HG03159 (cell line): ENCODE measurements around the gene DHX58.

Experiments used
- ATAC-seq: cut with Tn5 transposase; IDR thresholded peaks from one replicate; pipeline ENCODE4 v1.9.1; 2021; ENCODE audit warnings: mild to moderate bottlenecking, moderate library complexity; ENCODE audit not compliant: unreplicated experiment

DHX58 gene

DNA sequence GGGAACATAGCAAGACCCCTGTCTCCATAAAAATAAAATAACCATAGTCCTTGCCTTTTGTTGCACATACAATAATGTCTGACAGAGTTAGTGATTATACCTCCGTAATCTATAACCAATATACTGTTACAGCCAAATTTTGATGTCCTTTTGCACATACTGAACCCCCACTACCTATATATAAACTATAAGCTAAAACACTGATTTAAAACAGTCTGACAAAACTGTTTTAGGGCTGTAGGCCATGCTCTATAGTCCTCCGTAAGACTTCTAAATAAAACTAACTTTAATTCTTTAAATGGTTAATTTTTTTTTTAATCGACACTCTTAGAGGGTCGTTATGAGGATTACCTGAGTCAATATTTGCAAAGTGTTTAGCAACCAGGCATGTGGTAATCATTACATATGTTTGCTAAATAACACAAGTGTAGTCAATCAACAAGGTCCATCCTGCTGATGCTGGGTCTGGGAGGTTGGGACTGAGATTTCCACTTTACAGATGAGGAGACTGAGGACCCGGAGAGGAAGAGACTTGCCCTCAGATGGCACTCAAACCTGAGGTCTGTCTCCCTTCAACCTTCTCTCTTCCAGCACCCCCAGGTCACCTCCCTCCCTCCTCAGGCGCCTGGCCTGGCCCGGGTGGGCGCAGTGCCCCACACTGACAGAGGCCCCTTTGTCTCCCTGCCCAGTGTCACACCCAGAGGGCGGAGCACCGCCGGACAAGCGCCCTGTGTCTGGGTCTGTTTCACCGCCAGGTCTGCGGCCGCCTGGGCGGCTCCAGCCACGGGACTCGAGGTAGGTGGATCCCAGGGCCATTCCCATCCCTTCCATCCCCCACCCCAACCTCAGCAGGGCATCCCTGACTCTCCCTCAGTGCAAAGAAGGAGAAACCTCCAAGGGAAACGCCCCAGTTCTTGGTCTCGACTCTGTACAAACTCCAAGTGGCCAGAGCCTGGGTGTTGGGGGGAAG is 24.5 kb downstream of the DHX58 start:
- no peak for ATAC-seq

GRCh38 chr17:42087042-42087701 is 25.3 kb downstream of the DHX58 start:
- ATAC-seq = no peak

DNA sequence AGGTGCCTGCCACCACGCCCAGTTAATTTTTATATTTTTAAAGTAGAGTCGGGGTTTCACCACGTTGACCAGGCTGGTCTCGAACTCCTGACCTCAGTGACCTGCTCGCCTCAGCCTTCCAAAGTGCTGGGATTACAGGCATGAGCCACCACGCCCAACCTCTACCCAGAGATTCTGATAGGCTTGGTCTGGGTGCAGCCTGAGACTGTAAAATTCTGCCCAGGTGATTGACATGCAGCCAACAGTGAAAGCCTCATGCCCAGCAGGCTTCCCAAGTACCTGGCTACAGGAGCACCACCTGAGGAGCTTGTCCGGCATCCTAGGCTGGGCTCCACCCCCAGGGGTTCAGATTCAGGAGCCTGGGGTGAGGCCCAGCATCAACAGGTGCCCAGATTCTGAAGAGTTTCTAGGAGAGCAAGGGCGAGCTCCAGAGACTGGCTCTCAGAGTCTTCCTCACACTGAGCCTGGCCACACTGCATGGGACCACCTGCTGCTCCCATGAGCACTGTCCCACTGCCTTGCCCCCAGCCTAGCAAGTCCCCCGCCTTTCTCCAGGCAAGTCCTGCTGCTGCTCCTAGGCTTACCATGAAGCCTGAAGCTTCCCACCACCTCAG is 30.9 kb downstream of the DHX58 start:
- no peak for ATAC-seq

DNA sequence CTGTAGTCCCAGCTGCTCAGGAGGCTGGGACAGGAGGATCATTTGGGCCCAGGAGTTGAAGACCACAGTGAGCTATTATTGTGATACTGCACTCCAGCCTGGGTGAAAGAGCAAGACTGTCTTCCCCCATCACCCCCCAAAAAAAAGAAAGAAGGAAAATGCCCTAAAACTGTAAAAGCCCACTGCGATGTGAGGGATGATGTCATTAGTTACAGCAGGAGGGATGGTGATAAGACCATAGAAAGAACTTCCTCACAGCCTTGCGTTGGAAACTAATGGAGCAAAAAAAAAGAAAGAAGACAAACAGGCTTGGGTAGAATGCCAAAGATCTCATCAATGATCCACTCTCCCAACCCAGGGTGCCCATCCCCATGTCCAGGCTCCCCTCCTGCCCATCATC is 33.0 kb downstream of the DHX58 start:
- no peak for ATAC-seq

- no peak for ATAC-seq
Measured at GRCh38 chr17:42078396-42079043, 34.0 kb downstream of the DHX58 start.

- ATAC-seq = no peak
Measured at GRCh38 chr17:42077755-42078154, 34.8 kb downstream of the DHX58 start.

DNA sequence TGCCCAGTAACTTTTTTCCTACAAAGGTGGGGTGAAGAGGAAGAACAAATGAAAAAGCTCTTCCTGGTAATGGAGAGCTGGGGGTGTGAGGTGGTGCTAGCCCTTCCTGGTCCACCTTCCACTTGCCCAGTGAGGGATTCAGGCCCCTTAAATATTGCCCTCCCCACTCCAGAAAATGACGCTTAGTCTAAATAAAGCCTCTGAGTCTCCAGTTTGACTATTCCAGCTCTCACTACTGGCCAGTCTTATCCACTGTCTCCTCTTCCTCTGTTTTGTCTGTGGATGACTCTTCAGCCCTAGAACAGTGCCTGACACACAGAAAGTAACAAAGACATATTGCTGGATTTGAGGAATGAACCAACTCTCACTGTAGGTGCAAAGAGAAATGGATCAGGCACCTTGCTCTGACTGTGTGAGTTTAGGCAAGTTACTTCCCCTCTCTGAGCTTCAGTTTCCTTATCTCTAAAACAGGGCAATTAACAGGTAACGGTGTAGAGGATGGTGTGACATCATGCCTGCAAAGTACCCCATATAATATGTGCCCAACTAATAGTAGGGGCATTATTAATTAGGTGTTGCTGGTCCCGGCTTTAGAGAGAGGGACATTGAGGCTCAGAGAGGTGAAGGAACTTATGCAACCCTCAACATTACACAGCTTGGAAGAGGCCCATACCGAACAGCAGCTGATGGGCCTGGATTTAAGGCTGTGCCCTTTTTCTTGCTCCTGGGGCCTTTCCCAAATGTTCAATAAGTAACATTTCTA is 35.5 kb downstream of the DHX58 start:
- no peak for ATAC-seq

GRCh38 chr17:42075789-42076188 is 36.7 kb downstream of the DHX58 start:
- no peak for ATAC-seq

GRCh38 chr17:42072323-42073187 is 40.0 kb downstream of the DHX58 start:
- no peak for ATAC-seq

- ATAC-seq = no peak
Measured at GRCh38 chr17:42071810-42072209, 40.7 kb downstream of the DHX58 start.

DNA sequence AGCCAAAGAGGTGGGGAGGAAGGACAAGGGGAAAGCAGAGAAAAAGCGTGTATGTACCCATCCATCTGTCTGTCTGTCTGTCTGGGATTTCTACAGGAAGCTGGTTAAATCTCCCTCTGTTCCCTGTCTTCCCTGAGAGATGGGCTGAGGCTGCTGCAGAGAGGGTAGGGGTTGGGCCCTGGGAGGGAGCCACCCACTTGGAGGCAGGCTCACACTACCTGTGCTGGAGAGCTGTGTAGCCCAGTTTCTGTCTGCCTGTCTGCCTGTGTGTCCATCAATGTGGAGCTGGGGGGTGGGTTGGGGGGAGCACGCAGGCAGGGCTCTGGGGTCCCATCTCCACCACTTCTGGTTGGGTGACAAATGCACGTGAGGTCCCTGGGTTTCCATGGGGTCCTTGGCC is 43.5 kb downstream of the DHX58 start:
- no peak for ATAC-seq

DNA sequence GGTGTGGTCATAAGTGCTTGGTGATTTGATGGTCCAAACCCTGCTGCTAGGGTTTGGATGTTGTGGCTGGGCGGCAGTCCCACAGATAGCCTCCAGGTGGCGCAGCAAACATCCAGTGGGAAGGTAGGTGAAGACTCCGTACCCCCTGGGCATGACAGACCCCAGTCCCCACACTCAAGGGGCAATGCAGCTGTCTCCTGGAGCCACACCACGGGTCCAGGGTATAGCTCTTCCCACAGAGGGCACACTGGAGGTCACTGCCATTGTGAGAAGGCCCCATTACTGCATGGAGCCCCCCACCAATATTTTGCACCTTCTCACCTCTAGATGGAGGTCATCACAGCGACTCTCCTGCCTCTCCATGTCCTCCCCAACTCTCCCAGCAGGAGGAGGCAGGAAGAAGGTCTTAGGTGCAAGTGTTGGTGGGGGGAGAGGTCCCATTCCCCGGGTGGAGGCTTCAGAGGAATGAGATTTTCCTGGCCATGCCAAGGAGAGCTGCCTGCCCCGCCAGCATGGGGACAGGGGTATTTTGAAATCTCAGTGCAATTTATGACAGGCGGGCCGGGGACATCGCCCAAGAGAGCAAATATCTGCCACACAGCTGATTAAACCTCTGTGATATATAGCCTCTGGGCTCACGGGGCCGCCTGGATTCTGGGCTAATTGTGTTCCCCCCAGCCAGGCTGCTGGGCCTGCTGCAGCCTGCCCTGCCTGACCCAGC is 45.0 kb downstream of the DHX58 start:
- ATAC-seq = no peak

DNA sequence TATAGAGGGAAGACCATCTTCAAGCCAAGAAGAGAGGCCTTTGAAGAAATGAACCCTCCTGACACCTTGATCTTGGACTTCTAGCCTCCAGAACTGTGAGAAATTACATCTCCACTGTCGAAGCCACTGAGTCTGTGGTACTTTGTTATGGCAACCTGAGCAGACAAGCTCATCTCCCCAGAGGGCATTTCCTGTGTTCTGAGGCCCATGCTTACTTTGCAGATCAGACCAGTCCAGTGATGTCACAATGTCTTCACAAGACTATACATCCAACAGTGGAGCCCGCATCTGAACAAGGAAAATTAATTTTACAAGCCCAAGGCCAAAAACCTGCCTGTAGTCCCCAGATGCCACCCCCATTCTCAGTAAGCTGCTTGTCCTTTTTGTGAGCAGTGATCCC is 47.3 kb downstream of the DHX58 start:
- ATAC-seq = no peak

DNA sequence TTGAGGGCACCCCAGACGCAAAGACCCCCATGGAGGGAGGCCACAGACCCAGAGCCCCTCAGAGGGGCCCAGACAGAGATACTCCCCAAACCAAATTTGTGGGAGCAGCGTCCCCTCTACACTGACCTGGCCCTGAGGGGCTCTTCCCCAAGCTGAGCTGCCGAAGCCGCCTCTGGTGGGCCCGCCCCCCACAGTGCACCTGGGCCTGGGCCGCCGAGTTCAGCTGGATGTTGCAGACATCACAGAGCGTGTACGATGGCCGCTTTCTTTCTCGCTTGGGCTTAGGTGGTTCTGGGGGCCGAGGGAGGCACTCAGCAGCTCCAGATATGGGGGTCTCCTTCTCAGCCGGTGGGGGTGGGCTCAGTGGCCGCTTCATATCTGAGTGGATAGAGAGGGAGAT is 49.8 kb downstream of the DHX58 start:
- ATAC-seq = no peak

DNA sequence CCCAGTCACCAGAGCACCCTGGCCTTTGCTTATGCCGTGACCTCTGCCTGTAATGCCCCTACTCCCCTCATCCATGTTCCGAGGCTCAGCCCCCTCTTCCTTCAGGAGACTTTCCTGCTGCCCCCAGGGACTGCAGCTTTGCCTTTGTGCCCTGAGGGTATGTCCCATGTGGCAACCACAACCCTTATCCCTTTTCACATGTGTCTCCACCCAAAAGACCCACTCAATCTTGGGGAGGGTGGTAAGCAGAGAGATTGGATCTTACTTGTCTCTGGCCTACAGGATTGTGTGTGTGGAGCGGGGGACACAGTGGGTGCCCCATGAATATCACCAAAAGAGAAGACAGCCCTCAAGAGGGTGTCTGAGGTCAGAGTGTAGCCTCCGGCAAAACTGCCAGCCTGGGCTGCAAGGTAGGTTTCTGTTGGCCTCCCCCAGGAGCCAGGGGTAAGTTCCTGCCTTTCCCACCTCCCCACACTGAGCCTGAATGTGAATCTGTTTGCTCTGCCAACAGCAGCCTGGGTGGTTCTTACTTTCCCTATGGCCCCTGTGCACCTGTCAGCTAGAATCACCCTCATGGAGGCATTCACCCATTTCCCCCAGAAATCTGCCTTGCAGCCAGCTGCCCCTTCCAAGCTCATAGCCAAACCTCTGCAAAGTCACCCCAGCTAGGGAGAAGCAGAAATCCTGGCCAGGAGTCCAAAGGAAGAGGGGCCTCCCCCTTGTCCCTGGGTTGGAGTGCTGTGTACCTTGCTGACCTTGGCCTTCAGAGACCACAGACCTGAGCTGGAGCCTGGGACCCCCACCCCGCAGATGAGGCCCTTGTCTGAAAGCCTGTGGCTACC is 50.6 kb downstream of the DHX58 start:
- no peak for ATAC-seq

- ATAC-seq = no peak
Measured at GRCh38 chr17:42060231-42060630, 52.3 kb downstream of the DHX58 start.

DNA sequence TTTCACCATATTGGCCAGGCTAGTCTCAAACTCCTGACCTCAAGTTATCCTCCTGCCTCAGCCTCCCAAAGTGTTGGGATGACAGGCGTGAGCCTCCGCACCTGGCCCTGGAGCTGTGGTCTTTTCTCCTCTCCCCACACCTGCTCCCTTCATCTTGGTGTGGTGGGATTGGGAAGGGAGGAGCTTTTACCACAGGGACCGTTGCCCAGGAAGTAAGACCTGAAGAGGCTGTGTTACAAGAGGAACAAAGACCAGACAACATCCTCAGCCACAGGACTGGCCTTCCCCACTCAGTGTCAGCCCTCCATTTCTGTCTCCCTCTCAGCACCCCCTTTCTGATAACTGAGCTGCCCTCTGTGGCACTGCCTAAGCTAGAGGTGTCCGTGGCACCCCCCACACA is 52.7 kb downstream of the DHX58 start:
- ATAC-seq = no peak

- no peak for ATAC-seq
Measured at GRCh38 chr17:42058063-42058462, 54.5 kb downstream of the DHX58 start.
